Activated naive CD8-positive, alpha-beta T cell treated with anti-CD3 and anti-CD28 coated beads, Interleukin-2, amount 50 U/mL, for 16 hours (primary cell): ENCODE data around the gene TMED4.

ENCODE experiments used
- DNase-seq: peaks from one replicate; pipeline ENCODE4 v3.0.0-alpha.2; 2020; ENCODE audit warnings: low read depth, low spot score

Gene TMED4

DNA sequence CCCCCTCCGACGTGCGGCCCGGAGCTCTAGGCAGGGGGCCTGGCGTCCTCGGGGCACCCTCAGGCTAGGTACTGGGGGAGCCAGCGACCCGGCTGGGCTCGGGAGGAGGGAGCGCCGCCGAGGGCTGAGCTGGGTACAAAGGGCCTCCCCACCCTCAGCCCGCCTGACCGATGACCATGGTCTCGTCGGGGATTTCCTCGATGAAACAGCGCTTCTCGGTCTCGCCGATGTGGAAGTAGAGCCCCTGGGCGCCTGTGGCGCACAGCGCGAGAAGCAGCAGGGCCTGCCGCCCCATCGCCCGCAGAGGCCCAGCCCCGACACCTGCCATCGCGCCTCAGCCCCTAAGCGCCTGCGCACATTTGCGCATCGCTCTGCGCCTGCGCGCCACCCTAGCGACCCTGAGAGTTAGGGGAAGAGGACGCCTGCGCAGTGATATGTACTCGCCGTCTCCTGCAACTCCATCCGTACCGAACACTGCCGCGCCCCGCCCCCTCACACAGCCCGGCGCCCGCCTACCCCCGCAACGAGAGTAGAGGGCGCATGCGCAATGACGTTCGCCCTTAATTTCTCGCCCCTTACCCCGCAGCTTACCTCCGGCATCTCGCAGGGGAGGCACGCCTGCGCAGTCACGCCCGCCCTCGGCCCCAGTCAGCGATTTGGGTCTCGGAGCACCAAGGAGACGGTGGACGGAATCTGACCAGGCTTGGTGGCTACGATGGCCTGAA is at the start of gene TMED4:
Gene TMED4, minus strand, starts transcription at position 353 of the 725 bp plus-strand sequence. Its CDS starts 25 bp downstream, at position 328.
- DNase-seq = peak; percentile 100

DNA sequence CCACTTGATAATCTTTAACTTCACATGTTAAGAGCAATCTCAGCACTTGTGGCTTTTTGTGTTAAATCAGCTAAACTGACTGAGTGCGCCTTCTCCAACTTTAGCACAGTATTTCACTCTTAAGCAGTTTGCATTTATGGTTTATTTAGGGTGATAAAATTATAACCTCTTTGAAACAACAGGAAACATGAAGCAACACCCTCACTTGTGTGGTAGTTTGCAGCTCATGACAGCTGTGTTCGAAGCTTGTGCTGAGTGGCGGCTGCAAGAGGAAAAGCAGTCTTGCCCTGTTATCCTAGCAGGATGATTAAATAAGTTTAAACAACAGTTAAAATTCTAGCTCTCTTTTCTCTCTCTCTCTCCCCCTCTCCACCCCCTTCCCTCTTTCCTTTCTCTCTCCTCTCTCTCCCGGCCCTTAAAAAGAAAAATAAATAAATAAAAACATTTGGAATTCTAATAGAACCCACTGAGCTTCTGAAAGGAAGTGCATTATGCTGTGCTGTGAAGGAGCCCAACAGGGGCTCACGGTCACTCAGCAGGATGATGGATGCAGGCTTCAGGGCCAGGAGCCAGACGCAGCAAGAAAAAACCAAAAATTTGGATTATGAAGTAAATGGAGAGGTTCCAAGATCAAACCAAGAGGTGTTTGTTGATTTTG is 49.6 kb upstream of the TMED4 start:
- DNase-seq = no peak

DNA sequence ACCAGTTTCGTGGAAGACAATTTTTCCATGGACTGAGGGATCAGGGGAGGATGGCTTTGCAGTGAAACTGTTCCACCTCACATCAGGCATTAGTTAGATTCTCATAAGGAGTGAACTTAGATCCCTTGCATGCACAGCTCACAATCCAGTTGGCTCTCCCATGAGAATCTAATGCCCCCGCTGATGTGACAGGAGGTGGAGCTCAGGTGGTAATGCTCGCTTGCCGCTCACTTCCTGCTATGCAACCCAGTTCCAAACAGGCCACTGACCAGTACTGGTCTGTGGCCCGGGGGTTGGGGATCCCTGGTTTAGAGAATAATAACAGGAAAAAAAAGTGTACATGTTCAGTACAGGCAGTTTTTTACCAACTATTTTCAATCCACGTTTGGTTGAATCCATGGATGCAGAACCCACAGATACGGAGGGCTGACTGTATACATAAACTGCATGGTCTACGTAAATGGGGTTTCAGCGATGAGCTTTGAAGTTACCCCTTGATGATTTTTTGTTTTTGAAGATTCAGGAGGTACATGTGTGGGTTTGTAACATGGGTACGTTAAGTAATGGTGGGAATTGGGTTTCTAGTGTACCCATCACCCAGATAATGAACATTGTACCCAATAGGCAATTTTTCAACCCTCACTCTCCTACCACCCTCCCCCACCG is 48.9 kb upstream of the TMED4 start:
- DNase-seq = no peak

DNA sequence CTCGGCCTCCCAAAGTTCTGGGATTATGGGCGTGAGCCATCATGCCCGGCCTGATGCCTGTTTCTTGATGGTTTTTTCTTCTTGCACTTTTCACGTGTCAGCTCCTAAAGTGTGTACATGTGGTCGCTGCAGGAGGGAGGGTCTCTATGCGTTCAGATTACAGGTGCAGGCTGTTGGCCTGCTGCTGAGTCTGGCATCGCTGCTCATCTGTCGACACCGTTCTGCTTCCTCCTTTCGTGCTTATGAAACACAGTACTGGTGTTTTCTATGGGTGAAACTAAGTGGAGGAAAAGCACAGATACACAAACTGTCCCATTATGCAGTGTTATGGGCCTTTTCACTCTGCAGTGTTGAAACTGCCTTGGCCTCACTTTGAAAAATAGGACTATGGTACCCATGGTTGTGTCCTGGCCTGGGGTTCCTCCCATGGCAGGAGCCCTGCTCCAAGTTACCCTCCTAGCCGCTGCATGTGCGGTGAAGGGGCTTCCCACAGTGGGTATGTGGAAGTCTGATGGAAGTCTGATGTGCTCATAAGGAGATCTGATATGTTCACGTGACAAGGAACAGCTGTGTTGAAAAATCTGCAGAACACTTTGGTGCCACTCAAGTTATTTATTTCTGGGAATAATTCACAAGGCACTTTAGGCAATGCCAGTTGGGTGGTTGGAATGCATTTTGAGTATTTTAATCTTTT is 47.9 kb upstream of the TMED4 start:
- DNase-seq = no peak

DNA sequence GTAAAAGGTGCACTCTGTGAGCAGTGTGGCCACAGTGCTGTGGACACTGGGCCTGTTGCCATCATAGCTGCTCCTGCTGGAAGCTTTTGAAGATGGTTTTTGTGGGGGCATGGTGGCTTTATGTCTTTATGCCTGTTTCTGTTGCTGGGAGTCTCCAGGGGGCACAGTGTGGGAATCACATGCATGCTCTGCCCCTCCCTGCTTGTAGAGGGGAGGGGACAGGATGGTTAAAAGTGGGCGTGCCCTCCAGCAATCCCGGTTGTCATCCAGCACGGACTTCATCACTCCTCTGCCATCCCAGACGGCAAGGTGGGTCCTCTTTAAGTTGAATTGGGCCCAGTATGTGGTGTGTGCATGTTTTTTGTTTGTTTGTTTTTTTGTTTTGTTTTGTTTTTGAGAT is 44.6 kb upstream of the TMED4 start:
- no peak for DNase-seq

DNA sequence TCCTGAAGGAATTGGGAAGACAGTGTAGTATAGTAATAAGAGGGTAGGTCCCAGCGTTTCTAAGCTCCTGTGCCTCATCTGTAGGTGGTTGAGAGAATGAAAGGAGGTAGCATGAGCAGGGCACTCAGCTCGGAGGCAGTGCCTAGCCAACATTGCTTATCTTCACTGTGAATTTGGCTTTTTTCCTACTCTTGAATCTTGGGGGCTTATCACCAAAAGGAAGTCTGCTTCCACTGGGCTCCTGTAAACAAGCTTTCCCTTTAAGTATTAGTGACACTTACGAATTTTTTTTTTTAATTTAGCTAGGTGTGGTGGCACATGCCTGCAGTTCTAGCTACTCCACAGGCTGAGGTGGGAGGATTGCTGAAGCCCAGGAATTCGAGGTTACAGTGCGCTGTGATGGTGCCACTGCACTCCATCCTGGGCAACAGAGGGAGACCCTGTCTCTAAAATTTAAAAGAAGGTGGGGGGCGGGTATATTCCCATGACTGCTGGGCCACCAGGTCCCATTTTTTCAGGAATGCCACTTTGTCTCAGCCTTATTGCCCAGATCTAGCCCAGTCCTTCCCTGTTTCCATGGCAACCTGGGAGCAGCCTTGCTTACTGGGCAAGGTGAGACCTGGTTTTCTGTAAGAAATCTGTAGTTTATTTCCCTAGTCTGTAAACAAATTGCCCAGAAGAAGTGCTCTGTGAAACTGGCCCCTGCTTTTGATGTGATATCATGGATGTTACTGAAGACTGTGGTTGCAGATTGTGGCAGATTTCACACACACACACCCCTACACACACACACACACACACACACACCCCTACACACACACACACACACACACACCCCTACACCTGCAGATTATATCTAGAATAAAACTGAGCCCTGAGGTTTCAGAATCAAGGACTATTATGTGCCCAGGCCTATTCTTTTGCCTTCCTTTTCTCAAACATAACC is 43.8 kb upstream of the TMED4 start:
- no peak for DNase-seq

DNA sequence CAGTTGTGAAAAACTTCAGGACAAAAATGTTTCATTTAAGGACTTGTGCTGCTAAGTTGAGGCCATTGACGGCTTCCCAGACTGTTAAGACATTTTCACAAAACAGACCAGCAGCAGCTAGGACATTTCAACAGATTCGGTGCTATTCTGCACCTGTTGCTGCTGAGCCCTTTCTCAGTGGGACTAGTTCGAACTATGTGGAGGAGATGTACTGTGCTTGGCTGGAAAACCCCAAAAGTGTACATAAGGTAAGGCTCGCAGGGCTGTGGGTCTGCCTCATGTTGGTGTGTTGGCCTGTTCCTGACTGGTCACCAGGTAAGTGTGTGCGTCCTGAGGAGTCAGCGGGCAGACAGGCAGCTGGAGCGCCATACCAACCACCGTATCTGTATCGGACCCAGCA is 42.3 kb upstream of the TMED4 start:
- no peak for DNase-seq

DNA sequence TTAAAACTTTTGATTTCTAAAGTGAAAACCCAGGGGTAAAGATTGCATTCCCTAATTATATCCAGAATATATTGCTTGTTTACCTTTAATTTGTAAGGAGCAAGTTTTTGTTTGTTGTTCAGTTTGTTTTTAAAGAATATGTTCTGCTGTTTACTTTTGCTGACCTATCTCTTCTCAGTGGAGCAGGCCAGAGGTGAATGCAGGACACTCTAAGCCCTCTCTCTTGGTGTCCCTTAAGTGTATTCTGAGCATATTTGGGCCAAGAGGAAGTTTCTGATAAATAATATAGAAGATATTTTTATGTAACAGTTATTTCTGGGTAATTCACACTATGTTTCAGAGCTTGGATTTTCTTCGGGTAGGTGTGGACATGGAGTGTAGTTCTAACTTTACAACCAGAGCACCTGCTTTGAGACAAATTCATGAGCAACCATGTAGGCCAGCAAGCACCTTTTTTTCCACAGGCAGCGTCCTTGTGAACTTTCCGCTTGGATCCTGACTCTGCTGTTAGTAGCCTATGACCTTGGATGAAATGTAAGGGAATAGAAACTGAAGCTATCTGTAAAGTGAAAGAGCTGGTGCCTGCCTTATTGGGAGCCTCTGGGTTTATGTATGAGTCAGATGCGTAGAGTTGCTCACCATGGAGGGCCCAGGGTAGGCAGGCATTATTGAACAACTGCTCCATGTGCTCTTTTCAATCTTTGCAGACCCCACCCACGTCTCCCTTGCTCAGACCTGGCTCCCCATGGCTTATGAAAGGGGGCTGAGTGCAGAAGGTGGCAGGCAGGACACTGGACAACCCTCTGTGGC is 40.5 kb upstream of the TMED4 start:
- no peak for DNase-seq

DNA sequence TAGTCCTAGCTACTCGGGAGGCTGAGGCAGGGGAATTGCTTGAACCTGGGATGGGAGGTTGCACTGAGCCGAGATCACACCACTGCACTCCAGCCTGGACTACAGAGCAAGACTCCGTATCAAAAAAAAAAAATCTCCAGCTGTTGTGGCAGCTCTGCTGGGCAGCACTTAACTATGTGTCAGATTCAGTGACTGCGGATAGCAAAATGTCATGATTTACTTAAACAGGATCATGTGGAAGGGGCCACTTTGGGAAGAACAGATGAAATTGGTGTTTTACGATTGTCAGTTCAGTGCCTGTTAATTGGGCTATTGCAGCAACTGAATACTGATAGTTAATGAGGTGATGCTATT is 39.7 kb upstream of the TMED4 start:
- no peak for DNase-seq

DNA sequence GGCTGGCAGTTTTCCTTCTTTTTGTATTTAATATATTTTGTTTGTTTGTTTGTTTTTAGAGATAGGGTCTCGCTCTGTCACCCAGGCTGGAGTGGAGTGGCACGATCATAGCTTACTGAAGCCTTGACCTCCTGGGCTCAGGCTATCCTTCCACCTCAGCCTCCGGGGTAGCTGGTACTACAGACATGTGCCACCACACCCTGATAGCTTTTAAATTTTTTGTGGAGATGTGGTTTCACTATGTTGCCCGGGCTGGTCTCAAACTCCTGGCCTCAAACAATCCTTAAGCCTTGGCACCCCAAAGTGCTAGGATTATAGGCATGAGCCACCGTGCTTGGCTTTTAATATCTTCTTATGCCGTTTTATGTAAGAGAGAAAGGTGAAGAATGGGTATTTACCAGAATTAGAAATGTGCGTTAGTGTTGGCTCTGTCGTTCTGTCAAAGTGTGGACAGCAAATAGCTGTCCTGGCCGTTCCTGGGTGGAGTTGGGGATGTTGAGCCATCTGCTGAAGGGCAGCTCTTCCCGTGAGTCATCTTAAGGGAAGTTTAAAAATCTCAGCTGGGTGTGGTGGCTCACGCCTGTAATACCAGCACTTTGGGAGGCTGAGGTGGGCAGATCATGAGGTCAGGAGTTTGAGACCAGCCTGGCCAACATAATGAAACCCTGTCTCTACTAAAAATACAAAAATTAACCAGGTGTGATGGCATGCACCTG is 39.2 kb upstream of the TMED4 start:
- no peak for DNase-seq

DNA sequence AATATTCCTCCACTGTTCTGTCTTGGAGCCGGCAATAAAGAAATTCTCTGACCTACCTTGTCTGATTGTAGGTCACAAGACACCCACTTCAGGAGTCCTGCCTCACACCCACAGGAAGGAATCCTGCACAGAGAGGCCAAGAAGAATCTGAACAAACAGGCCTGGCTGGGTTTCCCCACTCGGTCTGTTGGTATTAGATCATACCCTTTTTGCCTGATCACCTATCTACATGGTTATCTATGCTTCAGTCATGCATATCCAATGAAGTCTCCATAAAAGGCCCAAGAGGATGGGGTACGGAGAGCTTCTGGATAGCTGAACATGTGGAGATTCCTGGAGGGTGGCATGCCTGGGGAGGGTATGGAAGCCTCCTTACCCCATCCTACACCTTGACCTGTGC is 36.7 kb upstream of the TMED4 start:
- DNase-seq = no peak

DNA sequence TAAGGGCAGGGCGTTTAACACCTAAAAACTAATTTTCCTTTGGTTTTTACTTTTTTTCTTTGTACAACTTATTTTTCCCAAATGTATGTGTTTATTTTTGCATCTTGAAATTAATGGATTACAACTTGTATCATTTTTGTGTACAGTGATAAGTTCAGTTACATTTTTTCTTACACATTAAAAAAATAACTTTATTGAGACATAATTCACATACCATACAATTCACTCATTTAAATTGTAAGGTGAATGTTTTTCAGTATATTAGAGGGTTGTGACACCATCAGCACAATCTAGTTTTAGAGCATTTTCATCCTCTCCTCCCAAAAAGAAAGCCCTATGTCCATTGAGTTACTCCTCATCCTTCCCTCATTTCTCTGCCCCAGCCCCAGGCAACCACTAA is 36.0 kb upstream of the TMED4 start:
- DNase-seq = no peak

DNA sequence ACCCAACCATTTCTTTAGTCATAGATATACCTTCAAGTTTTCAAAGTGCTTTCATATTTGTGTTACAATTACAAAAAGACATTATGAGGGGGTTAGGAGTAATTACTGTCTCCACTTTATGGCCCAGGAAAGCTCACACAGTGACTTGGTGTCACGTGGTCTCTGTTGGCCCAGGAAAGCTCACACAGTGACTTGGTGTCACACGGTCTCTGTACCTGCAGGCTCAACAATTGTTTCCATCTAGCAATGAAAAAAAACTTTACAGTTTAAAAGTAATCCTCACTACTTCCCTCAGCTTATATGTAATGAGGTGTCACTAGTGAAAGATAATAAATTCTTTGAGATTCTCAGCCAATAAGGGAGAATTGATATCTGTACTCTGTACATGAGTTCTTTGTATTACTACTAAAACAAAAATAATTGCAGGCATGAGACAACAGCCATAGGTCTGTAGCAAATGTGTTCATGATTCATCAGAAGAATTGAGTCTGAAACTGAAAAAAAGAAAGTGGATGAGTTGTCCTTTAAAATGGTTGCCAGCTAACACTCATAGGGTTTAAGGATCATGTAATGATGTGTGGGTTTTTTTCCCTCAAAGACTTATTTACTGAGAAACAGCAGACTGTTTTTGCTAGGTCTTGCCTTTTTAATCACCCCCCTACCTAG is 35.3 kb upstream of the TMED4 start:
- DNase-seq = no peak

DNA sequence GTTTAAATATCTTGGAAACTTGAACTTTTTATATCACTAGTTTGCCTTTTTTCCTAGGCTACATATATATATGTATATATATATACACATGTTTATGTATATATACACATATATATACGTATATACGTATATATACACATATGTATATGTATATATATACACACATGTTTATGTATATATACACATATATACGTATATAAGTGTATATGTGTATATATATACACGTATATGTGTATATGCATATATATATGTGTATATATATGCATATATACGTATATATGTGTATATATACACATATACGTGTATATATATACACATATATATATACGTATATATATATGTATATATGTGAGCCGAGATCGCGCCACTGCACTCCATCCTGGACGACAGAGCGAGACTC is 34.5 kb upstream of the TMED4 start:
- DNase-seq = no peak

DNA sequence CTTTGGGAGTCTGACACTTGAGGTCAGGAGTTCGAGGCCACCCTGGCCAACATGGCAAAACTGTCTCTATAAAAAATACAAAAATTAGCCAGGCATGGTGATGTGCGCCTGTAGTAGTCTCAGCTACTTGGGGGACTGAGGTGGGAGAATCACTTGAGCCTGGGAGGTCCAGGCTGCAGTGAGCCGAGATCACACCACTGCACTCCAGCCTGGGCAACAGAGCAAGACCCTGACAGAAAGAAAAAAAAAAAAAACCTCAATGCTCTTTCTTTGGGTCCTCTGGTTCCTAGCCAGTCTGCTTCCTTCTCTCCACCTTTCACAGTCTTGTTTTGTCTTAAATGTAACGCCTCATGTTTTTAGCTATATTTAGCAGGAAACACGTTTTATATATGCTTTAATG is 33.8 kb upstream of the TMED4 start:
- DNase-seq = no peak

DNA sequence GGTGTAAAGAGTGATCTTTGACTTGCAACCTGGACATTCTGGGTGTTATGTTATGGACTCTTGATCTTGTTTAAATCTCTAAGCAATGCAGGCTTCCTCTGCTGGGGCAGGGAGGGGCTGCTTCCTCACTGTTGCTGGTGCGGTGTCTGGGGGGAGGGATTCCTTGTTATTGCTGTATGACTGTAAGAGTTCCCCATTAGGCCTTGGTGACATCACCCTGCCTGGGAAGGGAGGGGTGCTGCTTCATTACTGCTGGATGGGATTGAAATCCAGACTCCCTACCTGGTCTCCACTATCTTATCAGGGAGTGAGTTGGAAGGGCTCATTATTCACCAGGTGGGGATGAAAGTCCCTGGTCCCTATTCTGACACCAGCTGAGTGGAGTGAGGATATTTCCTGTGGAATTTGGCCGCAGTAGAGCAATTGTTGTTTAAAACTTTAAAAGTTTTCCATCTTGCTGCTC is 33.1 kb upstream of the TMED4 start:
- no peak for DNase-seq

DNA sequence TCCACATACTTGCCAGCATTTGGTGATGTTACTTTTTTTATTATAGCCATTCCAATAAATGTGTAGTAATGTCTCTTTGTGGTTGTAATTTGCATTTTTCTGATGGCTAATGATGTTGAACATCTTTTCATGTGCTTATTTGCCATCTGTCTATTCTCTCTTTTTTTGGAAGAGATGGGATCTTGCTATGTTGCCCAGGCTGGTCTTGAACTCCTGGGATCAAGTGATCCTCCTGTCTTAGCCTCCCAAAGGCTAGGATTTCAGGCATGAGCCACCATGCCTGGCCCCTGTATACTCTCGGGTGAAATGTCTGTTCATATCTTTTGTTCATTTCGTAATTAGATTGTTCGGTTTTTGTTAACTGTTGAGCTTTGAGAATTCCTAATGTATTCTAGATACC is 27.8 kb upstream of the TMED4 start:
- no peak for DNase-seq

DNA sequence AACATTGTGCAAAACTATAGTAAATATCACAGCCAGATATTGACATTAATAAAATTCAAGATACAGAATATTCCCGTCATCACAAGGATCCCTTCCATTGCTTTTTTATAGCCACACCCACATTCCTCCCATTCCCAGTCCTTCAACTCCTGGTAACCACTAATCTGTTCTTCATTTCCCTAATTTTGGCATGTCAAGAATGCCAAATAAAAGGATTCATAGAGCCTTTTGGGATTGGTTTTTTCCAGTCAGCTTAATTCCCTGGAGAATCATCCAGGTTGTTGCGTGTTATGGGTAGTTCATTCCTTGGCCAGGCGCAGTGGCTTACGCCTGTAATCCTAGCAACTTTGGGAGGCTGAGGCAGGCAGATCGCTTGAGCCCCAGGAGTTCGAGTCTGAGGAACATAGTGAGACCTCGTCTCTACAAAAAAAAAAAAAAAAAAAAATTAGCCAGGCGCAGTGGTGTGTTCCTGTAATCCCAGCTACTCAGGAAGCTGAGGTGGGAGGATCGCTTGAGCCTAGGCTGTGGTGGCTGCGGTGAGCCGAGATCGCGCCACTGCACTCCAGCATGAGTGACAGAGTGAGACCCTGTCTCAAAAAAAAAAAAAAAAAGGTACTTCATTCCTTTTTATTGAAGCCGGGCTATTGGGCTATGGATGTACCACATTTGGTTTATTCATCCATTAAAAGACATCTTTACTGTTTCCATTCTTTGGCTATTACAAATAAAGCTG is 27.1 kb upstream of the TMED4 start:
- no peak for DNase-seq
